Measurements from ENCODE around the gene LARGE1.

DNA sequence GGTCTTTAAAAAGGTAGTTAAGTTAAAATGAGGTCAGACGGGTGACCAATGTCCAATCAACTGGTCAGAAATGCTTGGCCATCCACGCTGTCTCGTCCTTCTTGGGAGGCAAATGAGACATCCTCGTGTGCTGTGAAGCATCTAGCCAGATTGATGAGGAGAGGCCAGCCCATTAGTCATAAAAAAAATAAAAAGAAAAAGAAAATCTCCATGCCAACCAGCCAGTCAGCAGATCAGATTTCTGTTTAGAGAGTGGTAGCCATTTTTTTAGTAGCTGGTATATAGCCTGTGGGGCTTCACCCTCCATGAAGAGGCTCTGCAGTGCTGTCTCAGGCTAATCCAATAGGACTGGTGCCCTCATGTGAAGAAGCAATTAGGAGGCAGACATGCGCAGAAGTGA is 519.0 kb downstream of the LARGE1 start:
- TF ChIP-seq POLR2A (IDR thresholded peaks at IDR 0.05; ENCODE audit: insufficient read depth in 1 of 2, low read depth in 2 of 2, low read length in 2 of 2) (no peak), ZBTB21 (CRISPR knock-in tag; IDR thresholded peaks at IDR 0.05) (no peak), POLR2AphosphoS5 (IDR thresholded peaks at IDR 0.05; ENCODE audit: low read depth, low read length) (no peak), SMYD3 (CRISPR knock-in tag; IDR thresholded peaks at IDR 0.05) (no peak), NFE2 (CRISPR knock-in tag; IDR thresholded peaks at IDR 0.05) (no peak)
